HepG2 (cell line): ENCODE results near the gene SPG7. TPM values are rescaled to one million over a fixed set of nuclear protein-coding genes. Genes with fewer than 3 reads are reported as not detected.
A peak's percentile ranks its signal among the peaks of the same experiment; 100 is the strongest.

Experiments
- CCDC6 ChIP-seq: sonication (generic); formaldehyde crosslinking; IDR thresholded peaks from 2 replicates; pipeline ENCODE4 v1.8.1; 2022; ENCODE audit warnings: mild to moderate bottlenecking, missing genetic modification reagents, moderate library complexity
- FIP1L1 ChIP-seq: fragments of 200-400 bp; formaldehyde crosslinking; IDR thresholded peaks from 2 replicates; pipeline ENCODE4 v1.6.1; 2018; ENCODE audit warnings: low read depth, mild to moderate bottlenecking, low read length, moderate library complexity, borderline replicate concordance; ENCODE audit not compliant: insufficient read depth
- FOSL2 ChIP-seq: sonication (generic); formaldehyde crosslinking; IDR thresholded peaks from 2 replicates; pipeline ENCODE4 v1.4.0; 2020; ENCODE audit warnings: missing genetic modification reagents
- KDM5B ChIP-seq: sonication (generic); formaldehyde crosslinking; IDR thresholded peaks from 2 replicates; pipeline ENCODE4 v1.4.0; 2020; ENCODE audit warnings: missing genetic modification reagents, mild to moderate bottlenecking, borderline replicate concordance
- KLF6 ChIP-seq: IDR thresholded peaks from 2 replicates; pipeline ENCODE4 v1.8.0; 2016; ENCODE audit warnings: missing biosample characterization, missing genetic modification reagents
- MED13 ChIP-seq: sonication (generic); formaldehyde crosslinking; IDR thresholded peaks from 2 replicates; pipeline ENCODE4 v1.5.0; 2020; ENCODE audit warnings: missing genetic modification reagents
- RCOR2 ChIP-seq: IDR thresholded peaks from 2 replicates; pipeline ENCODE4 v1.6.1; 2016; ENCODE audit warnings: missing biosample characterization, missing genetic modification reagents
- SRSF1 ChIP-seq: fragments of 200-400 bp; formaldehyde crosslinking; optimal IDR thresholded peaks from 2 replicates; pipeline ENCODE3; 2017; ENCODE audit warnings: mild to moderate bottlenecking, low read depth, low read length, moderate library complexity
- TRIM24 ChIP-seq: sonication (generic); formaldehyde crosslinking; IDR thresholded peaks from 2 replicates; pipeline ENCODE4 v1.8.0; 2022; ENCODE audit warnings: mild to moderate bottlenecking, missing genetic modification reagents
- WIZ ChIP-seq: sonication (generic); formaldehyde crosslinking; IDR thresholded peaks from 2 replicates; pipeline ENCODE4 v1.5.1; 2020; ENCODE audit warnings: mild to moderate bottlenecking, missing genetic modification reagents
- ZBTB42 ChIP-seq: sonication (generic); formaldehyde crosslinking; IDR thresholded peaks from 2 replicates; pipeline ENCODE4 v1.5.0; 2020; ENCODE audit warnings: mild to moderate bottlenecking, missing genetic modification reagents
- ZBTB7A ChIP-seq: sonication (generic); formaldehyde crosslinking; IDR thresholded peaks from 2 replicates; pipeline ENCODE4 v1.8.0; 2022; ENCODE audit warnings: mild to moderate bottlenecking, missing genetic modification reagents
- ZFP1 ChIP-seq: IDR thresholded peaks from 2 replicates; pipeline ENCODE4 v1.6.1; 2016
- ZFP36L1 ChIP-seq: sonication (generic); formaldehyde crosslinking; IDR thresholded peaks from 2 replicates; pipeline ENCODE4 v1.8.0; 2022; ENCODE audit warnings: mild to moderate bottlenecking, missing genetic modification reagents, moderate library complexity
- ZMYM4 ChIP-seq: sonication (generic); formaldehyde crosslinking; IDR thresholded peaks from 2 replicates; pipeline ENCODE4 v1.8.1; 2023; ENCODE audit warnings: mild to moderate bottlenecking, missing genetic modification reagents
- ZNF121 ChIP-seq: sonication (generic); formaldehyde crosslinking; IDR thresholded peaks from 2 replicates; pipeline ENCODE4 v1.5.0; 2020; ENCODE audit warnings: mild to moderate bottlenecking, missing genetic modification reagents
- ZNF225 ChIP-seq: sonication (generic); formaldehyde crosslinking; IDR thresholded peaks from 2 replicates; pipeline ENCODE4 v1.4.0; 2020; ENCODE audit warnings: mild to moderate bottlenecking, missing genetic modification reagents
- ZNF788 ChIP-seq: sonication (generic); formaldehyde crosslinking; IDR thresholded peaks from 2 replicates; pipeline ENCODE4 v1.5.0; 2020; ENCODE audit warnings: mild to moderate bottlenecking, missing genetic modification reagents, borderline replicate concordance
- polyA plus RNA-seq, 8 experiments: library from polyadenylated mRNA; depleted of rRNA in 3 of 8; stranded (reverse) in 7 of 8; unstranded in 1 of 8; fragments of >200 nt; fragmentation: Illumina TruSeq in 4 of 8; extraction: Trizol in 4 of 8; gene quantifications; 2 replicates each; pipeline versions ENCODE4 v1.2.1 to v1.2.3, GENCODE V29; 2011 to 2016; ENCODE audit warnings: low read depth in 4 of 8, missing spikeins in 1 of 8, mixed read lengths in 1 of 8; ENCODE audit not compliant: insufficient read depth in 1 of 8
- total RNA-seq, 5 experiments: library from RNA; depleted of rRNA; stranded (reverse); fragments of >200 nt; fragmentation: Illumina TruSeq; extraction: Trizol; gene quantifications; 2 replicates each; pipeline ENCODE4 v1.2.3, GENCODE V29; 2016; ENCODE audit warnings: low read depth in 1 of 5
- TF ChIP-seq, protein P1 (sequence below): sonication (generic); formaldehyde crosslinking; IDR thresholded peaks from 2 replicates; pipeline ENCODE4 v1.4.0; 2020; ENCODE audit warnings: mild to moderate bottlenecking, low read depth, missing genetic modification reagents
- TF ChIP-seq, protein P2 (sequence below): IDR thresholded peaks from 2 replicates; pipeline ENCODE4 v1.6.1; 2016; ENCODE audit warnings: low read depth
- TF ChIP-seq, protein P3 (sequence below): IDR thresholded peaks from 2 replicates; pipeline ENCODE4 v1.6.1; 2016; ENCODE audit warnings: low read depth, control low read depth
- TF ChIP-seq, protein P4 (sequence below): sonication (generic); formaldehyde crosslinking; conservative IDR thresholded peaks from 2 replicates; pipeline ENCODE4 v1.8.0; 2022; ENCODE audit warnings: low read depth, missing genetic modification reagents
- TF ChIP-seq, protein P5 (sequence below): sonication (generic); formaldehyde crosslinking; IDR thresholded peaks from 2 replicates; pipeline ENCODE4 v1.5.0; 2020; ENCODE audit warnings: missing genetic modification reagents

SPG7 gene
- total and polyA plus RNA-seq, 2 of the 13 experiments (the other 11 are each of a cell fraction or from before 2014, with no cell fraction given) = 66.0 to 136 TPM

DNA sequence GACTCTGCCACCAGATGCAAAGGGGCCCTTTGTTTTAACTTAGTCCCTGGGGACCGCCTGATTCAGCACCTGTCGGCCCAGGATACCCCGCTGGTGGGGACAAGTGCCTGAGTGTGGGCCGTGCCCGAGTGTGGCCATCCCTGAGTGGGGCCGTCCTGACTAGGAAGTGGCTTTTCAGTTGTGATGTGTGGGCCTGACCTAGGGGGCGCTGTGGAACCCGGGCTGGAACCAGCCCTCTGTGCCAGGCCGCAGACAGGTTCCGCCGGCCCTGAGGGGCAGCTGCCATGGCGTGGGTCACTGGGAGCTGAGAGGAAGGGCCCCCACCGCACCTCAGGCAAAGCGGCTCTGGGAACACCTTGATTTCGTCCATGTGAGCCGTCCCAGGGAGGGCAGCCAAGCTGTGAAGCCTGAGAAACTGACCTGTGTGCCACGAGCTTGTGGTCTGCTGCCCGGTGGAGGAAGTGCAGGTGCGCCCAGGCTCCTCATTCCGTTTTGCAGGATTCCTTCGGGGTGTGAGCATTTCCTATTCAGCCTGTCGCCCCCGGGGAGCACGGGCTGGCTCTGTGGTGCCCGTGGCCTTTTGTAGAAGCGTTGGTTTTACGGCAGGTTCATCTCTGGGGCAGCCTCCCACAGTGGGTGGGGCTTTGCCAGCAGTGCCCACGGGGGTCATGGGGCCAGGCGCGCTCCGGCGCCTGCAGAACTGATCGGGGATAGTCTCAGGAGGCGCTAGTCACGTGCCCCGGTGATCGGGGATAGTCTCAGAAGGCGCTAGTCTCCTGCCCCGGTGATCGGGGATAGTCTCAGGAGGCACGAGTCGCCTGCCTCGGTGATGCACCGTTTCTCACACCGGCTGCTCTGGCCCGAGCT, 57.5 kb downstream of the SPG7 start (continued):
- TF ChIP-seq, protein P1, sequence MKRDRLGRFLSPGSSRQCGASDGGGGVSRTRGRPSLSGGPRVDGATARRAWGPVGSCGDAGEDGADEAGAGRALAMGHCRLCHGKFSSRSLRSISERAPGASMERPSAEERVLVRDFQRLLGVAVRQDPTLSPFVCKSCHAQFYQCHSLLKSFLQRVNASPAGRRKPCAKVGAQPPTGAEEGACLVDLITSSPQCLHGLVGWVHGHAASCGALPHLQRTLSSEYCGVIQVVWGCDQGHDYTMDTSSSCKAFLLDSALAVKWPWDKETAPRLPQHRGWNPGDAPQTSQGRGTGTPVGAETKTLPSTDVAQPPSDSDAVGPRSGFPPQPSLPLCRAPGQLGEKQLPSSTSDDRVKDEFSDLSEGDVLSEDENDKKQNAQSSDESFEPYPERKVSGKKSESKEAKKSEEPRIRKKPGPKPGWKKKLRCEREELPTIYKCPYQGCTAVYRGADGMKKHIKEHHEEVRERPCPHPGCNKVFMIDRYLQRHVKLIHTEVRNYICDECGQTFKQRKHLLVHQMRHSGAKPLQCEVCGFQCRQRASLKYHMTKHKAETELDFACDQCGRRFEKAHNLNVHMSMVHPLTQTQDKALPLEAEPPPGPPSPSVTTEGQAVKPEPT (CRISPR knock-in tag) = no peak
- peak; percentile 65; the same call in 1 of the 2 replicates for TF ChIP-seq ZNF121 (CRISPR knock-in tag)
- TF ChIP-seq, protein P2, sequence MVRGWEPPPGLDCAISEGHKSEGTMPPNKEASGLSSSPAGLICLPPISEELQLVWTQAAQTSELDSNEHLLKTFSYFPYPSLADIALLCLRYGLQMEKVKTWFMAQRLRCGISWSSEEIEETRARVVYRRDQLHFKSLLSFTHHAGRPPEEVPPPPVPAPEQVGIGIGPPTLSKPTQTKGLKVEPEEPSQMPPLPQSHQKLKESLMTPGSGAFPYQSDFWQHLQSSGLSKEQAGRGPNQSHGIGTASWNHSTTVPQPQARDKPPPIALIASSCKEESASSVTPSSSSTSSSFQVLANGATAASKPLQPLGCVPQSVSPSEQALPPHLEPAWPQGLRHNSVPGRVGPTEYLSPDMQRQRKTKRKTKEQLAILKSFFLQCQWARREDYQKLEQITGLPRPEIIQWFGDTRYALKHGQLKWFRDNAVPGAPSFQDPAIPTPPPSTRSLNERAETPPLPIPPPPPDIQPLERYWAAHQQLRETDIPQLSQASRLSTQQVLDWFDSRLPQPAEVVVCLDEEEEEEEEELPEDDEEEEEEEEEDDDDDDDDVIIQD (CRISPR knock-in tag) = peak; percentile 51; the same call in 1 of the 2 replicates
- no peak for TF ChIP-seq KLF6 (CRISPR knock-in tag)
- 0 out of 2 replicates have a peak, but pooled peaks have one; percentile 44 for TF ChIP-seq ZNF788 (CRISPR knock-in tag)
- peak; percentile 3; the same call in 1 of the 2 replicates for TF ChIP-seq FOSL2
- TF ChIP-seq TRIM24 (CRISPR knock-in tag) = no peak
- TF ChIP-seq CCDC6 (CRISPR knock-in tag) = peak; percentile 46
- TF ChIP-seq ZMYM4 (CRISPR knock-in tag) = peak; percentile 61; the same call in 1 of the 2 replicates
- TF ChIP-seq WIZ (CRISPR knock-in tag) = no peak
- TF ChIP-seq KDM5B = peak; percentile 24; the same call in 1 of the 2 replicates
- peak; percentile 92; the same call in 1 of the 2 replicates for TF ChIP-seq FIP1L1
- TF ChIP-seq ZFP1 (CRISPR knock-in tag) = no peak
- no peak; the same call in 1 of the 2 replicates for TF ChIP-seq ZBTB7A
- TF ChIP-seq, protein P3, sequence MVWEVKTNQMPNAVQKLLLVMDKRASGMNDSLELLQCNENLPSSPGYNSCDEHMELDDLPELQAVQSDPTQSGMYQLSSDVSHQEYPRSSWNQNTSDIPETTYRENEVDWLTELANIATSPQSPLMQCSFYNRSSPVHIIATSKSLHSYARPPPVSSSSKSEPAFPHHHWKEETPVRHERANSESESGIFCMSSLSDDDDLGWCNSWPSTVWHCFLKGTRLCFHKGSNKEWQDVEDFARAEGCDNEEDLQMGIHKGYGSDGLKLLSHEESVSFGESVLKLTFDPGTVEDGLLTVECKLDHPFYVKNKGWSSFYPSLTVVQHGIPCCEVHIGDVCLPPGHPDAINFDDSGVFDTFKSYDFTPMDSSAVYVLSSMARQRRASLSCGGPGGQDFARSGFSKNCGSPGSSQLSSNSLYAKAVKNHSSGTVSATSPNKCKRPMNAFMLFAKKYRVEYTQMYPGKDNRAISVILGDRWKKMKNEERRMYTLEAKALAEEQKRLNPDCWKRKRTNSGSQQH = no peak
- TF ChIP-seq SRSF1 = peak; percentile 51
- peak; percentile 49; the same call in 1 of the 2 replicates for TF ChIP-seq ZNF225 (CRISPR knock-in tag)
- TF ChIP-seq RCOR2 (CRISPR knock-in tag) = no peak
- TF ChIP-seq, protein P4, sequence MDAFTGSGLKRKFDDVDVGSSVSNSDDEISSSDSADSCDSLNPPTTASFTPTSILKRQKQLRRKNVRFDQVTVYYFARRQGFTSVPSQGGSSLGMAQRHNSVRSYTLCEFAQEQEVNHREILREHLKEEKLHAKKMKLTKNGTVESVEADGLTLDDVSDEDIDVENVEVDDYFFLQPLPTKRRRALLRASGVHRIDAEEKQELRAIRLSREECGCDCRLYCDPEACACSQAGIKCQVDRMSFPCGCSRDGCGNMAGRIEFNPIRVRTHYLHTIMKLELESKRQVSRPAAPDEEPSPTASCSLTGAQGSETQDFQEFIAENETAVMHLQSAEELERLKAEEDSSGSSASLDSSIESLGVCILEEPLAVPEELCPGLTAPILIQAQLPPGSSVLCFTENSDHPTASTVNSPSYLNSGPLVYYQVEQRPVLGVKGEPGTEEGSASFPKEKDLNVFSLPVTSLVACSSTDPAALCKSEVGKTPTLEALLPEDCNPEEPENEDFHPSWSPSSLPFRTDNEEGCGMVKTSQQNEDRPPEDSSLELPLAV (CRISPR knock-in tag) = no peak
- TF ChIP-seq, protein P5, sequence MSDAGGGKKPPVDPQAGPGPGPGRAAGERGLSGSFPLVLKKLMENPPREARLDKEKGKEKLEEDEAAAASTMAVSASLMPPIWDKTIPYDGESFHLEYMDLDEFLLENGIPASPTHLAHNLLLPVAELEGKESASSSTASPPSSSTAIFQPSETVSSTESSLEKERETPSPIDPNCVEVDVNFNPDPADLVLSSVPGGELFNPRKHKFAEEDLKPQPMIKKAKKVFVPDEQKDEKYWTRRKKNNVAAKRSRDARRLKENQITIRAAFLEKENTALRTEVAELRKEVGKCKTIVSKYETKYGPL (CRISPR knock-in tag) = 0 out of 2 replicates have a peak, but pooled peaks have one; percentile 54
- peak; percentile 57; the same call in 1 of the 2 replicates for TF ChIP-seq MED13 (CRISPR knock-in tag)
- TF ChIP-seq ZFP36L1 (CRISPR knock-in tag) = no peak
- no peak for TF ChIP-seq ZBTB42
